Neural crest cell (in vitro differentiated cells): ENCODE results near the gene CWC27. TPM values are rescaled to one million over a fixed set of nuclear protein-coding genes. Genes with fewer than 3 reads are reported as not detected.
A peak's percentile ranks its signal among the peaks of the same experiment; 100 is the strongest.

ENCODE experiments used
- DNase-seq: peaks from one replicate; pipeline ENCODE4 v3.0.0; 2021; ENCODE audit warnings: low read depth, mixed read lengths, low spot score
- H3K27ac Mint-ChIP-seq: one replicate; pipeline ENCODE4 v1.8.0; 2021; ENCODE audit warnings: mild to moderate bottlenecking, mixed read lengths; ENCODE audit not compliant: unreplicated experiment
- H3K27me3 Mint-ChIP-seq: 2 replicates; pipeline ENCODE4 v1.8.0; 2021; ENCODE audit warnings: low read depth, mild to moderate bottlenecking, mixed read lengths
- H3K36me3 Mint-ChIP-seq: 2 replicates; pipeline ENCODE4 v1.8.0; 2021; ENCODE audit warnings: low read depth, mild to moderate bottlenecking, mixed read lengths
- H3K4me1 Mint-ChIP-seq: 2 replicates; pipeline ENCODE4 v1.8.0; 2021; ENCODE audit warnings: mixed read lengths
- H3K4me3 Mint-ChIP-seq: one replicate; pipeline ENCODE4 v1.8.0; 2021; ENCODE audit warnings: mild to moderate bottlenecking, mixed read lengths
- H3K9me3 Mint-ChIP-seq: 2 replicates; pipeline ENCODE4 v1.8.0; 2021; ENCODE audit warnings: mixed read lengths
- CTCF ChIP-seq: fragments of 200-600 bp; sonication (generic); conservative IDR thresholded peaks from 2 replicates; pipeline ENCODE4 v1.5.0; 2021; ENCODE audit warnings: antibody characterized with exemption, mild to moderate bottlenecking
- long read RNA-seq: library from polyadenylated mRNA; unstranded; transcript quantifications from one replicate; pipeline ENCODE4 v2.0.0, GENCODE V29; 2020
- total RNA-seq: library from RNA; stranded (reverse); gene quantifications from 2 replicates; pipeline ENCODE4 v1.2.1, GENCODE V29; 2021

The CWC27 gene
- total RNA-seq: 29.4 and 36.5 TPM in 2 replicates
- long read RNA-seq, transcript CWC27-201 (14 exons, 2,078 nt): major isoform, 5 of 58 reads
- long read RNA-seq, partial matches to known transcripts: 47 of 58 reads
- long read RNA-seq, other reads (novel, unspliced or antisense): 5 of 58 reads

- peak within 1 kb of the TSS; percentile 100 for H3K27ac Mint-ChIP-seq
- no peaks in the 10 kb centered on the region for H3K27me3 Mint-ChIP-seq
- peak within 1 kb of the TSS; percentile 100 for H3K4me3 Mint-ChIP-seq
- no peaks in the 10 kb centered on the region for H3K9me3 Mint-ChIP-seq
- H3K36me3 Mint-ChIP-seq: peaks cover 5% of the 10 kb centered on the region
- peak; percentile 67 for DNase-seq
- peak; percentile 38 for TF ChIP-seq CTCF
- H3K4me1 Mint-ChIP-seq: peaks cover 40% of the 10 kb centered on the region
These were observed at the start of gene CWC27, which contains the start of gene SREK1IP1 for GRCh38 chr5:64768358-64769312. Gene CWC27, plus strand, starts transcription at chr5:64768930. Its CDS starts 217 bp downstream, at chr5:64769147. Gene SREK1IP1, minus strand, starts transcription at chr5:64768691. Its CDS starts 174 bp downstream, at chr5:64768517.

- Mint-ChIP-seq H3K36me3 (peaks cover 6% of the 10 kb centered on the region), H3K4me3 (no peak overlapping the region), H3K27me3 (no peaks in the 10 kb centered on the region), H3K9me3 (no peaks in the 10 kb centered on the region), H3K27ac (no peak overlapping the region), H3K4me1 (no peaks in the 10 kb centered on the region)
- no peak for TF ChIP-seq CTCF
- DNase-seq: no peak
These were observed 46.1 kb upstream of the CWC27 start for GRCh38 chr5:64722588-64722987.

GRCh38 chr5:64727150-64727549 lies 41.6 kb upstream of the CWC27 start:
- Mint-ChIP-seq H3K36me3 (peaks cover 23% of the 10 kb centered on the region), H3K4me3 (no peak overlapping the region), H3K4me1 (no peaks in the 10 kb centered on the region), H3K27ac (no peak overlapping the region), H3K9me3 (peaks cover 5% of the 10 kb centered on the region), H3K27me3 (no peaks in the 10 kb centered on the region)
- DNase-seq: no peak
- TF ChIP-seq CTCF: no peak

- Mint-ChIP-seq H3K4me3 (no peak overlapping the region), H3K27me3 (no peaks in the 10 kb centered on the region), H3K27ac (no peak overlapping the region), H3K4me1 (no peaks in the 10 kb centered on the region), H3K36me3 (peaks cover 5% of the 10 kb centered on the region), H3K9me3 (no peaks in the 10 kb centered on the region)
- no peak for DNase-seq
- no peak for TF ChIP-seq CTCF
These were observed 26.3 kb upstream of the CWC27 start for GRCh38 chr5:64742411-64742810.

- Mint-ChIP-seq H3K27me3 (no peaks in the 10 kb centered on the region), H3K36me3 (peaks cover 5% of the 10 kb centered on the region)
These were observed 25.9 kb upstream of the CWC27 start for GRCh38 chr5:64742821-64743220.

More at GRCh38 chr5:64742821-64743220, 25.9 kb upstream of the CWC27 start:
- TF ChIP-seq CTCF: no peak
- Mint-ChIP-seq H3K4me3 (no peak overlapping the region), H3K9me3 (no peaks in the 10 kb centered on the region), H3K27ac (no peak overlapping the region), H3K4me1 (no peaks in the 10 kb centered on the region)
- no peak for DNase-seq
